Kidney (tissue), 14 donors: ENCODE measurements around the gene RSRC1. TPM values are rescaled to one million over a fixed set of nuclear protein-coding genes. Genes with fewer than 3 reads are reported as not detected.

ENCODE experiments used
- DNase-seq, 5 donors: peaks; one replicate each; pipeline ENCODE4 v3.0.0-alpha.2; 2013 to 2020
- FAIRE-seq: peaks from 2 replicates; lab custom pipeline; 2012; peaks lifted over from hg19 to GRCh38; lab: Jason Lieb, UNC
- H3K27ac ChIP-seq, 2 donors: one replicate each; pipeline ENCODE4 v1.7.0; 2013; ENCODE audit warnings: low read depth in 2 of 2, low read length in 2 of 2, inconsistent platforms in 1 of 2
- H3K27me3 ChIP-seq: one replicate; pipeline ENCODE4 v1.7.1; 2013; ENCODE audit warnings: low read length, inconsistent platforms; ENCODE audit not compliant: control insufficient read depth, insufficient read depth
- H3K36me3 ChIP-seq, 3 donors: one replicate each; pipeline versions ENCODE4 v1.7.0 to v1.7.1; 2013; ENCODE audit warnings: low read length in 3 of 3, control low read depth in 1 of 3, inconsistent platforms in 1 of 3; ENCODE audit not compliant: insufficient read depth in 3 of 3, control insufficient read depth in 2 of 3
- H3K4me1 ChIP-seq, 3 donors: one replicate each; pipeline versions ENCODE4 v1.7.0 to v1.7.1; 2013; ENCODE audit warnings: low read length in 3 of 3, inconsistent platforms in 1 of 3, low read depth in 1 of 3; ENCODE audit not compliant: control insufficient read depth in 2 of 3, insufficient read depth in 2 of 3
- H3K4me3 ChIP-seq, 3 donors: one replicate each; pipeline versions ENCODE4 v1.7.0 to v1.8.1; 2013; ENCODE audit warnings: low read length in 3 of 3, control low read depth in 1 of 3, inconsistent platforms in 1 of 3
- H3K9ac ChIP-seq, 3 donors: one replicate each; pipeline versions ENCODE4 v1.7.0 to v1.7.1; 2013; ENCODE audit warnings: low read length in 3 of 3, control low read depth in 1 of 3, inconsistent platforms in 1 of 3
- H3K9me3 ChIP-seq, 3 donors: one replicate each; pipeline versions ENCODE4 v1.7.0 to v1.7.1; 2013; ENCODE audit warnings: low read length in 3 of 3, control low read depth in 1 of 3, inconsistent platforms in 1 of 3; ENCODE audit not compliant: control insufficient read depth in 2 of 3, insufficient read depth in 1 of 3
- CTCF ChIP-seq: IDR thresholded peaks from 3 replicates; pipeline ENCODE4 v1.5.1; 2012; ENCODE audit warnings: mild to moderate bottlenecking, moderate library complexity, borderline replicate concordance; ENCODE audit not compliant: insufficient read depth; ENCODE audit errors: extremely low read depth
- intact Hi-C: fragments of 100-400 bp; cut with DNase I; formaldehyde crosslinking; loops from one replicate; pipeline ENCODE4 v1.11.1; 2022
- polyA plus RNA-seq: library from polyadenylated mRNA; stranded (reverse); fragments of 350-450 nt; fragmentation: Illumina TruSeq; extraction: RNeasy Lipid Tissue Mini Kit (QIAGEN cat#74804); gene quantifications from one replicate; pipeline ENCODE4 v1.2.3, GENCODE V29; 2014; ENCODE audit warnings: low read depth, low replicate concordance; ENCODE audit not compliant: insufficient read depth
- total RNA-seq: library from RNA; stranded (reverse); fragmentation: NEBNext Ultra II Directional; extraction: Animal tissue kit (Norgen Biotek cat#: 25700); gene quantifications from one replicate; pipeline ENCODE4 v1.2.1, GENCODE V29; 2021
- donor health status: control.
- donor health status: control.
- donor health status: control.
- donor health status: control.
- donor health status: control.
- donor health status: DM: yes; HTN: yes; CAD: no.
- donor health status: Normal renal cell carcinoma (clear cell type).

Gene RSRC1
- total and polyA plus RNA-seq, 2 donors from 2014 or later, result 14.3 to 33.8 TPM

DNA sequence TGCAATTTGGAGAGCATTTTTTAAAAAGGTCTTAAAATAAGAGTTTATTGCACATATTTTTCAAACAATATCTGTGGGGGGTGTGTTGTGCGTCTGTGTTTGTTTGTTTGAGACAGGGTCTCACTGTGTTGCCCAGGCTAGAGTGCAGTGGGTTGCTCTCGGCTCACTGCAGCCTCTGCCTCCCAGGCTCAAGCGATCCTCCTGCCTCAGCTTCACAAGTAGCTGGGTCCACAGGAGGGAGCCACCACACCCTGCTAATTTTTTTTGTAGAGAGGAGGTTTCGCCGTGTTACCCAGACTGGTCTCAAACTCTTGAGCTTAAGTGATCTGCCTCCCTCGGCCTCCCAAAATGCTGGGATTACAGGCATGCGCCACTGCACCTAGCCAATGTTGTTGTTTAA lies 463.8 kb downstream of the RSRC1 start:
- H3K4me3 ChIP-seq, result no peak overlapping the region
- no peak overlapping the region for H3K9ac ChIP-seq
- intact Hi-C loops, result no loop called here
- no peak for TF ChIP-seq CTCF
- H3K4me1 ChIP-seq, result no peaks in the 10 kb centered on the region
- no peaks in the 10 kb centered on the region for H3K27me3 ChIP-seq
- no peaks in the 10 kb centered on the region for H3K36me3 ChIP-seq
- FAIRE-seq, result no peak
- H3K9me3 ChIP-seq, result no peaks in the 10 kb centered on the region
- no peak overlapping the region for H3K27ac ChIP-seq
- DNase-seq, result no peak

DNA sequence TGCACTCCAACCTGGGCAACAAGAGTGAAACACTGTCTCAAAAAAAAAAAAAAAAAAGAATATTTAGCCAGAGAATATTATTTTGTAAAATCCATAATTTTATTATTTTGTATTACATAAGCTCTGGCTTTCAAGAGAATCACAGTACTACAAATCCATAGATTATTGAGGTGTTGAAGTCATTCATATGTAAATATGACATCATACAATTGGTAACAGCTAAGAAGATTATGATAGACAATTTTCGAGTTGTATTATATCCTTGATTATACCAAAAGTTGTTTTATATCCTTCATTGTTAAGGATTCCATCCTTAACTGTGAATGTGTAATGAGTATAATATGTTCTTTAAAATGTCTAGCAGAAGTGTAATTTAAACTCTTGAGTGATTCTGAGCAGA lies 464.8 kb downstream of the RSRC1 start:
- no peaks in the 10 kb centered on the region for H3K4me1 ChIP-seq
- intact Hi-C loops, result no loop called here
- no peaks in the 10 kb centered on the region for H3K36me3 ChIP-seq
- no peaks in the 10 kb centered on the region for H3K27me3 ChIP-seq
- no peak overlapping the region for H3K27ac ChIP-seq
- no peak for FAIRE-seq
- H3K9me3 ChIP-seq, result no peaks in the 10 kb centered on the region
- no peak for TF ChIP-seq CTCF
- no peak for DNase-seq
- H3K9ac ChIP-seq, result no peak overlapping the region
- no peak overlapping the region for H3K4me3 ChIP-seq

GRCh38 chr3:158590223-158590622 lies 480.3 kb downstream of the RSRC1 start:
- Histone ChIP-seq H3K9ac (no peak overlapping the region), H3K4me1 (no peaks in the 10 kb centered on the region), H3K27ac (no peak overlapping the region), H3K27me3 (no peaks in the 10 kb centered on the region), H3K36me3 (no peaks in the 10 kb centered on the region), H3K4me3 (no peak overlapping the region), H3K9me3 (no peaks in the 10 kb centered on the region)
- TF ChIP-seq CTCF, result no peak
- DNase-seq, result no peak
- FAIRE-seq, result no peak
- intact Hi-C loops, result no loop called here

Other genes starting within 250 kb of the RSRC1 start
- 0.38 TPM for gene SHOX2, start 3.7 kb upstream of the RSRC1 start, total RNA-seq
- not detected for gene SHOX2, start 3.7 kb upstream of the RSRC1 start, polyA plus RNA-seq